GM18907 (cell line): ENCODE measurements around the gene TAOK1.

Source experiments
- ATAC-seq: cut with Tn5 transposase; IDR thresholded peaks from one replicate; pipeline ENCODE4 v1.9.1; 2021; ENCODE audit warnings: mild to moderate bottlenecking, moderate library complexity; ENCODE audit not compliant: unreplicated experiment

TAOK1 gene

DNA sequence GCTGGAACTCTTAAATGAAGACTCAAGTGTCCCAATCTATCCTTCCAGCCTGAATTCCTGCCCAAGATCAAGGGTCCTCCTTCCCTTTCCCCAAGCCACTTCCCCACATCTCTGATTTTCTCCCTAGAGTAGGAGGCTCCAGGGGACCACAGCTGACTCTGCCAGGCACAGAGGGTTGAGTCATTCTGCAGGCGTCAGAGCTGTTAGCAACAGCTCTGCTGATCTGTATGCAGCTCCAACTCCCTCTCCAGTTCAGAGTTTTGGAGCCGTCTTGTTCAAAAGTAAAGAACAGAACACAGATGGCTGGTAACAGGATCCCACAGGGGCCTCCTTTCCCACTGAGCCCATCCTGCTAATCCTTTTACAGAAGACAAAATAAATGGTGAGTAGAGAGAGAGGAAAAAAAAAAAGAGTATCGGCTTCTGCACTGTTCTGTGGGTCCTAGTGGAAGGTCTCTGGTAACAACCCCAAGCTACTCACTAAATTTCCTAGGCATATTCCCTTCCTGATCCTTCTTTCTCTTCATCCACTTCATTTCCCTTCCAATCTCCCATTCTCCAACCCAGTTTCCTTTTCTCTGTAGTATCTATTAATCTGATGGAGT is 13.4 kb upstream of the TAOK1 start:
- no peak for ATAC-seq

DNA sequence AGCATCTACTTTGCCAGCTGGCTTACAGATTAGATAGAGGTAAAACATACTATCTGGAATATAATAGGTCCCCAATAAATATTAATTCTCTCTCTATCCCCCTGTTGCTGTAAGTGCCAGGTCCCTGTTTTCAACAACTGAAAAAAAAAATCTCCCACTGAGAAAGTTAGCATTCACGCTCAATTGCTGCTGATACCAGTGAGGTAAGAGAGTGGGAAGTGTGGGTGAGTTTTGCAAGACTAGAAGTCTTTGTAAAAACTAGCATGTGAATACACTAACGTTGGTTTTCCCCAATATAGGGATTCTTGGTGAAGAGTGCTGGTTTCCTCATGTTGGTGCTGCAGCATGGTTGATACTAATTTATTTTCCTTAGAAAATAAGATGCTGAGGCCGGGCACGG is 11.7 kb upstream of the TAOK1 start:
- no peak for ATAC-seq

DNA sequence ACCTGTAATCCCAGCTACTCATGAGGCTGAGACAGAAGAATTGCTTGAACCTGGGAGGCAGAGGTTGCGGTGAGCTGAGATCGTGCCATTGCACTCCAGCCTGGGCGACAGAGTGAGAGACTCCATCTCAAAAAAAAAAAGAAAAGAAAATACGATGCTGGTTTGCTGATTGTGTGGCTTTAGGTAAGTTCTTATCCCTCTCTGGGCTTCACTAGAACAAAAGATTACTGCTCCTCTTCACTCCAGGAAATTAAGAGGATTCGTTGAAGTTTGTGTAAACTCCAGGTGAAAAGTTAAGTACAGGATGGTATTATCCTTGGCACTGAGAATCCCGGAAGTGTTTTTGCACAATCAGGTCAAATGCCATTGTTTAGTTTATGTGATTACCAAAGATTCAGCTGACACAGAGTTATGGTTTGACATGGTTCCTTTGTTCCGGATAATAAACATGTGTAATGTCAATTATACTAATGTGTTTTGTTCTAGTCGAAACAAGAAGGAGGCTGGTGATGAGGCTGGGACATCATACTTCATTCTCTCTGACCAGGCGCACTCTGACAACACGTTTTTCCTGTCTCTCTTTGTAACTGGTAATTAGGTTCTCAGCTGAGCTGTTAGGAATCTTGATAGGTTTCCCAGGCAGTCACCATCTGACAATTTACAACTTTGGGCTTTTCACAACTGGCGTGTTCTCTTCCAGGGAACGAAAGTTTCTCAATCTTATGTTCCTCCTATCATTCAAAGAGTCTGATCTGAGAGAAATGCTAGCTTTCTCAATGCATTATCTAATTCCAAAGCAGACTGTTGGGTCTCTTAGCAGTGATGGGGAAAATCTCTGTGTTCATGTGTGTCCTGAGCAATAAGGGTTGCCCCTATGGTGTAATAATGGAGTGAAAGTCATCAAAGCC is 10.8 kb upstream of the TAOK1 start:
- no peak for ATAC-seq

DNA sequence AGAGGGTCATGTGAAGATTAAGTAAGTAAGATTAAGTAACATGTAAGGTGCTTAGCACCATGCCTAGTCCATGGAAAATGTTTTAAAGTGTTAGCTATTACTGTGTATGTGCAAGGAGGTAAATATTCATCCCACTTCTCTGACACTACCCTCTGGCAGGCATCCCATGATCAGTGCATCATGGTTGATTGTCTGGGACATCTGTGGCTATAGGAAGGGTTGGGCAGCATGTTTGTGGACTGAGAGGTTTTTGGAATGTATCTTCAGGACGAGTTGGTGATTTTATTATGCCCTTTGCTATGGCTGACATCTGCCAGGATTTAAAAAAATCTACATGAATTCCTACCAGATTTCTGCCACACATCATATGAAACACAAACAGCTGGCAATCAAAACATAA is 6.5 kb upstream of the TAOK1 start:
- ATAC-seq = no peak

DNA sequence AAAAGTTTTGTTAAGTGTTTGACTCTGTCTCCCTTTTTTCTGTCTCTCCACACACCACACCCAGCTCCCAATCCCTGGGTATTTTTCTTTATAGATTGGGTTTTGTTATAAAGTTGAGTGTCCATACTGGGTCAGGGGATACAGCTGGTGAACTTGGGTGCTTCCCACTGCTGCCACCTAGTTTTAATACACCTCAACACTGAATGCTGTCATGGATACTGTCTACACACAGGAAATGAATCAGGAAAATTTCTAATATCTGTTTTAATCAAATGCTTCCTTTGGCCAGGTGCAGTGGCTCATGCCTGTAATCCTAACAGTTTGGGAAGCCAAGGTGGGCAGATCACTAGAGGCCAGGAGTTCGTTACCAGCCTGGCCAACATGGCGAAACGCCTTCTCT is 5.3 kb upstream of the TAOK1 start:
- no peak for ATAC-seq

DNA sequence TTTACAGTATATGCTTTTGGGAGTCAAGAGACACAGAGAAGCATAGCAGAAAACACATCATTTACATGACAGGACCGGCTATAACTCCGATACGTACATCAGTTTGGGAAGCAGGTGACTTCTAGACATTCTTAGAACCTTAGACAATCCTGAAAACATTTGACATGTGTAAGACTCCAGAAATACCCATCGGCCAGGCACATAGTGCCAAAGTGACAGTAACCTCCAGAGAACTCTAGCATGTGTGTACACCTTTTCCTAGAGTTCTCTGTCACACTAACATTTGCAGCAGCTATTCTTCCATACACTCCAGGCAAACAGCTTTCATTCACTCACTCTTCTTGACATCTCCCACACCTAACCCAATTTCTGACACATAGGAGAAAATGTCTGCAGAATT is 3.4 kb upstream of the TAOK1 start:
- no peak for ATAC-seq

DNA sequence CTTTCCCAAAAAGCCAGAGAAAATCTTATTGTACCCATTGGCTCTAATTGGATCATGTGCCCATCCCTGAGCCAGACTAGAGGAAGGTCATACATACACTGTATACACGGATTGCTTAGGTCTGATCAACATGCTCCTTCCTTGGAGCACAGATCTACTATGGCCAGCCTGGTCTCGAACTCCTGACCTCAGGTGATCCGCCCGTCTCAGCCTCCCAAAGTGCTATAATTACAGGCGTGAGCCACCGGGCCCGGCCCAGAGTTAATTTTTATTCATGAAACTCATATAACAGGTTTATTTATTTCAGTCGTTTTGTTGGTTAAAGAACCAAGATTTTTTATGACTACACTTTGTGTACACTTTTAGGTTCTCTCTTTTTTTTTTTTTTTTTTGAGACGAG is 1.2 kb upstream of the TAOK1 start:
- no peak for ATAC-seq

DNA sequence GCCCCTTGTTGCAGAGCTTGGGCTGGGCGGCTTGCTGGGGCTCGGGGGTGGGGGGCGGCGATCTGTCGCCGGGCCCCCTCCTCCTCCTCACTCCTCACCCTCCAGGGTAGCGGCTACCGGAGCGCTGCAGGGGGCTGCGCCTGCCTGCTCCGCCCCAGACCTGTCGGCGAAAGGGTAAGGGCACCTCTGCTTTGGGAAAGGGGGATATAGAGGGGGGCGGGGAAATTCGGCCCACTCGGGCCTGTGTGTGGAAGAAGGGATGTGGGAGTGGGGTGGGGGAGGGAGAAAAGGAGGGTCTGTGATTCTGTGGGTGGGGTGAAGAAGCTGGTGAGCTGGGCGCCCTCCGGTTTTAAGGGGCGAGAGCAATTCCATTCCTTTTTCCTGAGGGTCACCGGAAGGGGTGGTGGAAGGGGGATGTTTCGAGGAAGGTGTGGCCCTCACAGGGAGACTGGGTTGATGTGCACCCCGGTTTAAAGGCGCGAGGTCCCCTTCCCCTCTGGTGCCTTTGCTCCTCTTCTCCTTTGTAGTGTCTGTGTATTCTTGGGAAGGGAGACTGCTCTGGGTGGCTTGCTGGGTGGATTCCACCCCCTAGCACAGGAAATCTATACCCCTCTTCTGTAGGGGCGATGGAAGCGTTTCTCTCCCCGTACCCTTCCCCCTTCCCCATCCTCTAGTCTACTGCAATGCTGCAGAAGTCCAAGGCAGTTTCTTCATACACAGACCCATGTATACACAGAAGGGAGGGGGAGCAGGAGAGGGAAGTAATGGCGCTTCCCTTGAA is 878 bp downstream of the TAOK1 start:
- peak; percentile 19 for ATAC-seq

DNA sequence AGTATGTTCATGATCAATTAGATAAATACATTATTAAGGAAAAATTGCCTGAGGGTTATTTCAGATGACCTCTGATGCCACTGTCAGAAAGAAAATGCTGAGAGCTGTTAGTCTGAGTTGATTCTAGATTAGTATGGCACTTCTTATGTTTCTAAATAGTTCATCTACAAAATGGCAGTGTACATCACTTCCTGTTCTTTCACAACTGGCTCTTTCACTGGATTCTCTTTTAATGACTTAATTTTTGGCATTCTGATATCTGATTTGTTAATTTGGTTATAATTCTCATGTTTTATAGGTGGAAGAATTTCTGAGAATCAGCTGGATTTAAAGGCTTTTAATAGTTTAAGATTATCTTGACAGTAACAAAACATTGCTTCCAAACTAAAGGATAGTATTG is 3.3 kb downstream of the TAOK1 start:
- ATAC-seq = no peak

DNA sequence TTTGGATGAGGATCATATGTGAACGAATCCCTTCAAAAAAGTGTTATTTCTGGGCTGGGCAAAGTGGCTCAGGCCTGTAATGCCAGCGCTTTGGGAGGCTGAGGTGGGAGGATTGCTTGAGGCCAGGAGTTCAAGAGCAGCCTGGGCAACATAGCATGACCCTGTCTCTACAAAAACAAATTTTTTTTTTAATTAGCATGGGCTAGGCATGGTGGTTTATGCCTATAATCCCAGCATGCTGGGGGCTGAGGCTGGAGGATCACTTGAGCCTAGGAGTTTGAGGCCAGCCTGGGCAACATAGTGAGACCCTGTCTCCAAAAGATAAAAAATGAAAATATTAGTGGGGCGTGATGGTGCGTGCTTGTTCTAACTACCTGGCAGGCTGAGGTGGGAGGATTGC is 4.6 kb downstream of the TAOK1 start:
- no peak for ATAC-seq

DNA sequence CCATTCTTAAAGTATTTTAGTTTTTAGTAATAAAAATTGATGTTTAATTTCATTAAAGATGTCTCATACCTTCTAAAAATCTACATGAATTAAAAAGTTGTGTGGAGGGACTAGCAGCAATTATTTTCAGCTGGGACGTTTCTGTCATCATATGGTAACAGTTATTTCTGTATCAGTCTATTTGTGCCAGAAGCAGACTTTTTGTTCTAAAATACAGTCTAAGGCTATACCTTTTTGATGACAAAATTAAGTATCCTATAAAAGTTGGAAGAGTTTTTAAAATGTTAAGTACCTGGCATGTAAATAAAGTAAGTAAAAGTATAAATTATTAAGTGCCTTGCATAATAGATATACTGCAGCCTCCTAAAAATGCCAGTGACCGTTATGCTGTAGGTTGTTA is 5.9 kb downstream of the TAOK1 start:
- no peak for ATAC-seq

DNA sequence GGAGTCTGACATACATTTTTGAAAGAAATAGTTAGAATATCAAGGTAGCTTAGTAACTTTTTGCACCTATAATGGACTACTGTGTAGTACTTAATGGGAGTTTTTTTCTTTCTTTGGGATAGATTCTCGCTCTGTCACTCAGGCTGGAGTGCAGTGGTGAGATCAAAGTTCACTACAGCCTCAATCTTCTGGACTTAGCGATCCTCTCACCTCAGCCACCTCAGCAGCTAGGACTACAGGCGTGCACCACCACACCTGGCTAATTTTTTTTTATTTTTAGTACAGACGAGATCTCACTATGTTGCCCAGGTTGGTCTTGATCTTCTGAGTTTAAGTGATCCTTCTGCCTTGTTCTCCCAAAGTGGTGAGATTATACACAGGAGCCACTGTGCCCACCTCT is 9.5 kb downstream of the TAOK1 start:
- no peak for ATAC-seq

DNA sequence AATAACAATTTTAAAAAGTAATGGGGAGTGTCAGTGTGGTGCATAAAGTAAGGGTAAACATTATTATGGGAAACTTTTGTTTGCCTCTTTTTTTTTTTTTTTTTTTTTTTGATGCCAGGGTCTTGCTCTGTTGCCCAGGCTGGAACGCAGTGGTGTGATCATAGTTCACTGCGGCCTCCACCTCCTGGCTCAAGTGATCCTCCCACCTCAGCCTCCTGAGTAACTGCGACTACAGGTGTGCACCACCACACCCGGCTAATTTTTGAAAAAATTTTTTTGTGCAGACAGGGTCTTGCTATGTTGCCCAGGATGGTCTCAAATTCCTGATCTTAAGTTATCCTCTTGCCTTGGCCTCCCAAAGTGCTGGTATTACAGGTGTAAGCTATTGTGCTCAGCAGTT is 10.7 kb downstream of the TAOK1 start:
- ATAC-seq = no peak

DNA sequence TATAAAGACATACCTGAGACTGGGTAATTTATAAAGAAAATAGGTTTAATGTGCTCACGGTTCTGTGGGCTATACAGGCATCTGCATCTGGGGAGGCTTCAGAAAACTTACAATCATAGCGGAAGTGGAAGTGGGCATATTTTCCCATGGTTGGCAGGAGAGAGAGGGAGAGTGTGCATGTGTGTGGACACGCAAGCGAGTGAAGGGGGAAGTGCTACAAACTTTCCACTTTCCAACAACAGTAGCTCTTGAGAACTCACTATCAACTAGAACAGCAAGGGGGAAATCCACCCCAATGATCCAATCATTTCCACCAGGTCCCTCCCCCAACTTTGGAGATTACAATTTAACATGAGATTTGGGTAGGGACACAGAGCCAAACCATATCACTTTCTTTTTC is 11.1 kb downstream of the TAOK1 start:
- no peak for ATAC-seq

DNA sequence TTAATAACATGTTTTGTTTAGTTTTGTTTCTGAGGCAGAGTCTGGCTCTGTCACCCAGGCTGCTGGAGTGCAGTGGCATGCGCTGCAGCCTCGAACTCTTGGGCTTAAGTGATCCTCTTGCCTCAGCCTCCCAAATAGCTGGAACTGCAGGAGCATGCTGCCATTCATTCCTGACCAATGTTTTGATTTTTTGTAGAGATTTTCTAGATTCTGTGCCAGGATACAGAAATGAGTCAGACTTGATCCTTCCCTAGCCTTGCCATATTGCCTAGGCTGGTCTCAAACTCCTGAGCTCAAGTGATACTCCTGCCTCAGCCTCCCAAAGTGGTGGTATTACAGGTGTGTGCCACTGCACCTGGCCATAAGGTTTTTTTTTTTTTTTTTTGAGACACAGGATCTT is 17.7 kb downstream of the TAOK1 start:
- no peak for ATAC-seq

DNA sequence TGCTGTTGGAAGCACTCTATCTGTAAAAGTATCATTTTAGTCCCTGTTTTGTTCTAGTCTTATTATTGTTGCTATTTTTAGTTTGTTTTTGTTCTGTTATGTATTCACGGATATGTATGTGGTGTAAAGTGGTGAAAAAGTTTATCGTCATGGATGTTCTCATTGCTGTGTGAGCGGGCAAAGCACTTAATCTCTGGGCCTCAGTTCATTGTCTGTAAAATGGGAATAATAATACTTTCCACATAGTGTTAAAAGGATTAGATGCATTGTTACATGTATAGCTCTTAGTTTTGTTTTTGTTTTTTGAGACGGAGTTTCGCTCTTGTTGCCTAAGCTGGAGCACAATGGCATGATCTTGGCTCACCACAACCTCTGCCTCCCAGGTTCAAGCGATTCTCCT is 19.8 kb downstream of the TAOK1 start:
- ATAC-seq = no peak

DNA sequence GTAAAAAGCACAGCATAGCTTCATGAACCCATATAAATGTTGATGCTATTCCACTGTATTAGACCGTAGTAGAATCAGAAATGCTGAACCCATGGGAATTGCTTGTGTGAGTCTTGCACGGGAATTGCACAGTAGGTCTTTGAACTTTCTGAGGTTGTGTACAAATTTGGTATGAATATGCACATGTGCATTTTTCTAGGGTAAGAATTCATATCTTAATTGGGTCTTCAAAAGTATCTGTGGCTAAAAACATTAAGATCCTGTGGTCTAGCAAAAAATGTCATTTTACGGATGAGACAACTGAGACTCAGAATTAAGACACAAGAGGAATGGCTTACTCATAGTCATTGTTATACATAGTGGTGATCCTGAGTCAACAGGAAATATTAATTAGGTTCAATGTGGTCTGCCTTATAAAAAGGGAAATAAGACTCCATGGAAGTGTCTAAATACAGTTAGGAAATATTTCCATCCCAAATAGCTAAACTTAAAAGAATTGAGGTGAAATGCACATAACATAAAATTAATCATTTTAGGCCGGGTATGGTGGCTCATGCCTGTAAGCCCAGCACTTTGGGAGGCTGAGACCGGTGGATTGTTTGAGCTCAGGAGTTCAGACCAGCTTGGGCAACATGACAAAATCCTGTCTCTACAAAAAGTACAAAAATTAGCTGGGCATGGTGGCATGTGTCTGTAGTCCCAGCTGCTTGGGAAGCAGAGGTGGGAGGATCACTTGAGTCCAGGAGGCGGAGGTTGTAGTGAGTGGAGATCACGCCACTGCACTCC is 22.8 kb downstream of the TAOK1 start:
- ATAC-seq = no peak

DNA sequence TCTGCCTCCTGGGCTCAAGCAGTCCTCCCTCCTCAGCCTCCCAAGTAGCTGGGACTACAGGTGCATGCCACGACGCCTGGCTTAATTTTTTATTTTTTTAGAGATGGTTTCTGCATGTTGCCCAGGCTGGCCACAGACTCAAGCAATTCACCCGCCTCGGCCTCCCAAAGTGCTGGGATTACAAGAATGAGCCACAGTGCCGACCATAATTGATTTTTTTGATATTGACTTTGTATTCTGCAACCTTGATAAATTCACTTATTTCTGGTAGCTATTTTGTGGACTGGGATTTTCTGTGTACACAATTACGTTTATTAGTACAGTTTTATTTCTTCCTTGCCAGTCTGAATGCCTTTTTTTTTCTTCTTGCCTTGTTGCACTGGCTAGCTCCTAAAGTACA is 30.0 kb downstream of the TAOK1 start:
- ATAC-seq = no peak

DNA sequence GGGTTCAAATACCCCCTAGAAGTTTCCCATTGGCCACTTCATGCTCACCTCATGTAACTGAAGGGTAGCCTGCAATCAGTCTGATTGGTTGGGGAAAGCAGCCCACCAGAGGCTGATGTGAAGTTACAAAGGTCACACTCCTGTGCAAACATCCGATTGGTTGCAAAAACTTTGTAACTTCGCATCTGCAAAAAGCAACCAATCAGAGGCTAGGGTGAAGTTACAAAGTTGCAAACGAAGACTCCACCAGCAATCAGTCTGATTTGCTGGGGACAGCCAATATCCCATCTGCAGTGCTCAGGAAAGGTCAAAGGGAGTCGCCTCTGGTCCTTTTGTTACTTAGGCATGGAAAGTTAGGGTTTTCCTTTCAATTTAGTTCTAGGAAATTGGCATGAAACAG is 40.1 kb downstream of the TAOK1 start:
- no peak for ATAC-seq

DNA sequence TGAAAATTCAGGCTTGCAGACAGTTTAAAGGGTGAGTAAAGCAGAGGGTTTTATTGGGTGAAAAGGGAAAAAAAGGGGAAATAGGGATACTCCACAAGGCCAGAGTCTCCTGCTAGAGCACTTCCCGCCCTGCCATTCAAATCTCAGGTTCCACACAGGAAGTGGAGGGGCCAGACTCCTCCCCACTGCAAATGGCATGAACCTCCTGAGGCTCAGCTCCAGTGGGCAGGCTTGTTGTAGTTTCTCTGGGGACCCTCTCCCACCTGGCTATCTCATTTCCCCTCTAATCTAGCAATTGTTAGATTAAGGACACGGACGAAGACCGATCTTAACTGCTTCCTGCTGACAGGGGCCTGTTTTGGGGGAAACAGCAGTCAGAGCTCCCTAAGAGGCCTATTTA is 43.4 kb downstream of the TAOK1 start:
- ATAC-seq = no peak

DNA sequence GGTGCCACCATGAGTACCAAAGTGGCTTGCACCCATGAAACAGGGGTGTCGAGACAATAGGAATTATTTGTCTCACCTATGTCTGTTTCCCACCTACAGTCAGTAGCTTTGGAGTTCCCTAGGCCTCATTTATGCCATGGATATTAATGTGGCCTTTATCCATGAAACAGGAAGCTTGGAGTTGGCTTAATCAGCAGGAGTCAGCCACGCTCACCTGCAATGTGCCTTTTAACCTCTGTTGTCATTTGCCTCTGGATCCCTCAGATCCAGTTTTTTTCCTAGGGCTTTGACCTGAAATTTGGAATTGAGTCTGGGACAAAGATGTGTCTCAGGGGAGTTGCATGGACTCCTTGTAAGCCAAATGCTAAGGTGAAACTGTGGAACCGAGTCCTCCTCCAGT is 44.4 kb downstream of the TAOK1 start:
- no peak for ATAC-seq
